COLO668 (cell line): ENCODE data around the gene DPH6.
"Not testable (repeated sequence)": the region's sequence is repeated elsewhere in the genome, so short reads cannot be mapped to it uniquely, and the experiment has no call there.

Experiments used
- DNase-seq: peaks from one replicate; lab custom pipeline; 2025; ENCODE audit not compliant: unreplicated experiment; lab: John Stamatoyannopoulos, UW

Gene DPH6

GRCh38 chr15:35441279-35441678 is 104.7 kb downstream of the DPH6 start:
- not testable (repeated sequence) for DNase-seq

GRCh38 chr15:35440265-35440664 is 105.7 kb downstream of the DPH6 start:
- DNase-seq: no peak

- DNase-seq: no peak
Measured at GRCh38 chr15:35439291-35439690, 106.7 kb downstream of the DPH6 start.

- no peak for DNase-seq
Measured at GRCh38 chr15:35437157-35437556, 108.8 kb downstream of the DPH6 start.

- no peak for DNase-seq
Measured at GRCh38 chr15:35436422-35436821, 109.5 kb downstream of the DPH6 start.

GRCh38 chr15:35431281-35431680 is 114.7 kb downstream of the DPH6 start:
- no peak for DNase-seq

- DNase-seq: no peak
Measured at GRCh38 chr15:35430301-35430700, 115.7 kb downstream of the DPH6 start.

- no peak for DNase-seq
Measured at GRCh38 chr15:35427496-35427895, 118.5 kb downstream of the DPH6 start.

- no peak for DNase-seq
Measured at GRCh38 chr15:35427091-35427490, 118.9 kb downstream of the DPH6 start.

- DNase-seq: no peak
Measured at GRCh38 chr15:35410775-35411174, 135.2 kb downstream of the DPH6 start.

- DNase-seq: no peak
Measured at GRCh38 chr15:35399901-35400300, 146.1 kb downstream of the DPH6 start.

- DNase-seq: no peak
Measured at GRCh38 chr15:35397027-35397426, 148.9 kb downstream of the DPH6 start.

GRCh38 chr15:35394416-35394815 is 151.5 kb downstream of the DPH6 start:
- no peak for DNase-seq

GRCh38 chr15:35393398-35393797 is 152.6 kb downstream of the DPH6 start:
- no peak for DNase-seq

- not testable (repeated sequence) for DNase-seq
Measured at GRCh38 chr15:35391408-35391984, 154.5 kb downstream of the DPH6 start.

- DNase-seq: no peak
Measured at GRCh38 chr15:35383506-35383905, 162.5 kb downstream of the DPH6 start.

GRCh38 chr15:35381328-35381727 is 164.6 kb downstream of the DPH6 start:
- no peak for DNase-seq

GRCh38 chr15:35379972-35380371 is 166.0 kb downstream of the DPH6 start:
- DNase-seq: no peak

- not testable (repeated sequence) for DNase-seq
Measured at GRCh38 chr15:35378454-35378853, 167.5 kb downstream of the DPH6 start.

GRCh38 chr15:35376707-35377106 is 169.3 kb downstream of the DPH6 start:
- no peak for DNase-seq

- DNase-seq: no peak
Measured at GRCh38 chr15:35374661-35375060, 171.3 kb downstream of the DPH6 start.

- no peak for DNase-seq
Measured at GRCh38 chr15:35362195-35362829, 183.7 kb downstream of the DPH6 start.

GRCh38 chr15:35358824-35359223 is 187.1 kb downstream of the DPH6 start:
- no peak for DNase-seq
